NB4 (cell line): ENCODE results near the gene COL8A1.

Experiments
- DNase-seq: peaks from one replicate; pipeline ENCODE4 v3.0.0; 2010; ENCODE audit warnings: low read depth
- H3K4me3 ChIP-seq: one replicate; pipeline ENCODE4 v1.5.1; 2011; ENCODE audit warnings: mild to moderate bottlenecking, low read depth, low read length, moderate library complexity
- MYC ChIP-seq: IDR thresholded peaks from 2 replicates; pipeline ENCODE4 v1.6.1; 2011; ENCODE audit warnings: low read depth, low read length
- POLR2A ChIP-seq: IDR thresholded peaks from 2 replicates; pipeline ENCODE4 v1.6.1; 2011; ENCODE audit warnings: mild to moderate bottlenecking; ENCODE audit not compliant: insufficient read length; ENCODE audit errors: extremely low read depth
- TF ChIP-seq, protein P1 (sequence below): IDR thresholded peaks from one replicate; pipeline ENCODE4 v1.5.1; 2012; ENCODE audit warnings: low read depth, low read length
- TF ChIP-seq, protein P2 (sequence below): IDR thresholded peaks from 2 replicates; pipeline ENCODE4 v1.6.1; 2011; ENCODE audit warnings: low read depth, low read length

COL8A1 gene

DNA sequence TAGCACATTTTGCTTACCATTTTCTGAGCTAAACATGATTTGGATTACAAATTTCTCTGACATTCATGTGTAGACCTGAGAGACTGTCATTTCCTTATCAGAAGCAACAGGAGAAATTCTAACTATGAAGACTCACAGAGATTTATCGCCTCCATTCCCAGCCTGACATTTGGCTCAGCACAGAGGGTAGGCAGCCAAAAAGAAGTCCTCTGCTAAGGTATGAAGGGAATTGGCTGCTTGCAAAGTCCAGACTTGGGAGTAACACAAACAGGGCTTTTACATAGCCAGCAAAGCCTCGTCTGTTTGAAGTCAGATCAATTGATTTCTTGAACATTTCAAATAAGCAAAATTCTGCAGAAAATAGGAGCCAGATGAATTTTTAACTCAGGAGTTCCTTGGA, 122.2 kb downstream of the COL8A1 start:
- TF ChIP-seq POLR2A (no peak), MYC (no peak)
- TF ChIP-seq, protein P1, sequence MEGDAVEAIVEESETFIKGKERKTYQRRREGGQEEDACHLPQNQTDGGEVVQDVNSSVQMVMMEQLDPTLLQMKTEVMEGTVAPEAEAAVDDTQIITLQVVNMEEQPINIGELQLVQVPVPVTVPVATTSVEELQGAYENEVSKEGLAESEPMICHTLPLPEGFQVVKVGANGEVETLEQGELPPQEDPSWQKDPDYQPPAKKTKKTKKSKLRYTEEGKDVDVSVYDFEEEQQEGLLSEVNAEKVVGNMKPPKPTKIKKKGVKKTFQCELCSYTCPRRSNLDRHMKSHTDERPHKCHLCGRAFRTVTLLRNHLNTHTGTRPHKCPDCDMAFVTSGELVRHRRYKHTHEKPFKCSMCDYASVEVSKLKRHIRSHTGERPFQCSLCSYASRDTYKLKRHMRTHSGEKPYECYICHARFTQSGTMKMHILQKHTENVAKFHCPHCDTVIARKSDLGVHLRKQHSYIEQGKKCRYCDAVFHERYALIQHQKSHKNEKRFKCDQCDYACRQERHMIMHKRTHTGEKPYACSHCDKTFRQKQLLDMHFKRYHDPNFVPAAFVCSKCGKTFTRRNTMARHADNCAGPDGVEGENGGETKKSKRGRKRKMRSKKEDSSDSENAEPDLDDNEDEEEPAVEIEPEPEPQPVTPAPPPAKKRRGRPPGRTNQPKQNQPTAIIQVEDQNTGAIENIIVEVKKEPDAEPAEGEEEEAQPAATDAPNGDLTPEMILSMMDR: no peak
- TF ChIP-seq, protein P2, sequence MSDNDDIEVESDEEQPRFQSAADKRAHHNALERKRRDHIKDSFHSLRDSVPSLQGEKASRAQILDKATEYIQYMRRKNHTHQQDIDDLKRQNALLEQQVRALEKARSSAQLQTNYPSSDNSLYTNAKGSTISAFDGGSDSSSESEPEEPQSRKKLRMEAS: no peak
- no peak overlapping the region for H3K4me3 ChIP-seq
- no peak for DNase-seq

DNA sequence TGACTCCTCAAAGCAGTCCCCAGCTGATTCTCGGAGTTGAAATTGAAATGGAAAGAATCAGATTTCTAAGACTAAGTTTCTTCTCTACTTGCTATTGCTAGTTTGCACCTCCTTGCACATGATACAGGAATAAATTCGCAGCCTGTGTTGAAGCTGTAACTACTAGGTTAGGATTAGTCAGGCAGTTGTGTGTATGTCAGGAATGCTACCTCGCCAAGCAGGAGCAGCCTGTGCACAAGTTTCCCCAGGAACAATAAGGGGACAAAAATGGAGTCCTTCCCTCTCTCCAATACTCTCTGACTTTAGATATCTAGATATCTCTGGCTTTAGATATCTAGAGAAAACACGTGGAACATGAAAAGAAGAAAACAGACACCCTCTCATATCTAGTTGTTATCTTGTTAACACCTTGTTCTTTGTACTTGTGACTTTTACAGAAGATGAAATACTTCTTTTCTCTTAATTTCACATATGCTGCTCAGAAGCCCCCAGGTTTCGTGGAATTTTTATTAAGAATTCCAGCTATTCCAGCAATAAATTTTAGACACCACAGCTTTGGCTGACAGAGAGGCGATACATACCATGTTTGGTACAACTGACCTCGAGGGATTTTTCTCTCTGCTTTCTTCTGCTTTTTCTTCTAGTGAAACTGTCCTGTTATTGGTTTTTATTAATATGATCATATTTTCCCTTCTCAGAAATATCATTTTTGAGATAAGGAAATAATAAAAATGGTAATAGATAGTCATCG, 123.2 kb downstream of the COL8A1 start:
- TF ChIP-seq POLR2A: no peak
- TF ChIP-seq MYC: no peak
- TF ChIP-seq, protein P2: no peak
- TF ChIP-seq, protein P1: no peak
- no peak overlapping the region for H3K4me3 ChIP-seq
- DNase-seq: no peak

DNA sequence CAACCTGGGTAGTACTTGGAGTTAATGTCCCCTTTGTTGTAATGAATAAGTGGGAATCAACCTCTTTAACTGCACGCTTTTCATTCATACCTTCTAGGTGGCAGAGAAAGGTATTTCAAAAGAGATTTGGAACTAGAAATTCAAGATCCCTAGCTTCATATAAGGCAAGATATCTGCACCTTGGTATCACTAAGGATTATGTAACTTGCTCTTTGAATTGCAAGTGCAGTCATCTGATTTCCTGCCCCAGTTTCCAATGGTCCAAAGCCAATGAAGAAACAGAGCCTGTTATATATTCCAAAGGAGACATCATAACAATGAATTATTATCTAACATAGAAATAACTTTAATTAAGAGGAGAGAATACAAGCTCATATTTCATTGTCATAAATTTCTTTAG, 124.5 kb downstream of the COL8A1 start:
- H3K4me3 ChIP-seq: no peak overlapping the region
- TF ChIP-seq, protein P1: no peak
- TF ChIP-seq POLR2A (no peak), MYC (no peak)
- TF ChIP-seq, protein P2: no peak
- DNase-seq: no peak

DNA sequence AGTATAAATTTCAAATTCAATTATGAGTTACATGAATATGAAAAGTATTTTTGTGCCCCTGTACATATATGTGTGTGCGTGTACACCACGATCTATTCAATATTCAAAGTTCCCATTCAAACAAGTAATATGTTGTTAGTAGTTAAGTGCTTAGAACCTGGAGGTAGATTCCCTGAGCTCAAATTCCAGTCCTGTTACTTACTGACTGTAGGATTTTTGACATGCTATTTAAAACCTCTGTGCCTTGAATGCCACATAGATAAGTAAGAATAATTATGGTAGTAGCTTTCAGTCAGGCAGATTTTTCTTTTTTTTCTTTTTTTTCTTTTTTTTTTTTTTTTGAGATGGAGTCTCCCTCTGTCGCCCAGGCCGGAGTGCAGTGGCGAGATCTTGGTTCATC, 126.0 kb downstream of the COL8A1 start:
- DNase-seq: no peak
- no peak overlapping the region for H3K4me3 ChIP-seq
- TF ChIP-seq, protein P1: no peak
- no peak for TF ChIP-seq POLR2A
- TF ChIP-seq MYC: no peak
- TF ChIP-seq, protein P2: no peak

DNA sequence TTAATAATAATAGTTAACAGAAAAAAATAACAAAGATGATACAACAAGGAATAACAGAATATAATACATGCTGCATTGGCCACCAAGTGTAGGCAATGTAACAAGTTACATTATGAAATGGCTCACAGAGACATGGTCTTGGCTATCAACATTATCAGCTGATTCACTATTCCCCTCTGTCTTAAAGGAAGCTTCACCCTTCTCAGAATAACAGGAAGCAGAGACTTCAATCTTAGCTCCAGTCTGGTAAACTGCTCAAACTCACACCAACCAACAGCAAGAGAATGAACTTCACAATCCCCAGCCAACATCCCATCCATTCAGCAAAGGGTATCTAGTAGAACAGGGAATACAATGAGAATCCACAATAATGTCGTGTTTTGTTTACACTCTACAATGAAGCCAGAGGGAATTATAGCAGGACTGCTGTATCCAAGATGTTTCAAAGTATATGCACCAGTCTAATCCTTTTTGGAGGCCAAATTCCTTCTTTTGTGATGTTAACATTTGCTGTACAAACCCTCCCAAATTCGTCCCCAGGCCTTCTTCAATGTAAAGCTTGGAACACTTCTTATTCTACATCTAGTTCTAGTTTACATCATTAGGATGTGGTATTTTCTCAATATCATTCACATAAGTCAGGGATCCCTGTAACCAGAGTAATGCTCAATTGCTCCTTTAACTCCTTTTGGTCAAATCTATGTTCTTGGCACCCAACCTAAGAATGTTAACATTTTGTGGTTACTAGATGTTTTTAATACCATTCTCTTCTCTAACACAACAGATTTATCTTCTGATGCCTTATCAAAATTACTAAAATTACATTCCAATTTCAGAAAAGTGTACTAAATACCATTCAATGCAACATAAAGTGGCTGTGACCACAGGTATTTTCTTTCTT, 126.9 kb downstream of the COL8A1 start:
- TF ChIP-seq POLR2A (no peak), MYC (no peak)
- TF ChIP-seq, protein P1: no peak
- TF ChIP-seq, protein P2: no peak
- no peak overlapping the region for H3K4me3 ChIP-seq
- no peak for DNase-seq
